A549 treated with CORT108297 at 1 μM for 4 hours (cell line): ENCODE results near the gene AKNAD1. TPM values are rescaled to one million over a fixed set of nuclear protein-coding genes. Genes with fewer than 3 reads are reported as not detected.

ENCODE experiments used
- total RNA-seq: library from RNA; stranded (reverse); fragments of 200-300 nt; extraction: Qiagen RNA extraction; gene quantifications from 5 replicates; pipeline ENCODE4 v1.2.3, GENCODE V29; 2022

AKNAD1 gene, protein sequence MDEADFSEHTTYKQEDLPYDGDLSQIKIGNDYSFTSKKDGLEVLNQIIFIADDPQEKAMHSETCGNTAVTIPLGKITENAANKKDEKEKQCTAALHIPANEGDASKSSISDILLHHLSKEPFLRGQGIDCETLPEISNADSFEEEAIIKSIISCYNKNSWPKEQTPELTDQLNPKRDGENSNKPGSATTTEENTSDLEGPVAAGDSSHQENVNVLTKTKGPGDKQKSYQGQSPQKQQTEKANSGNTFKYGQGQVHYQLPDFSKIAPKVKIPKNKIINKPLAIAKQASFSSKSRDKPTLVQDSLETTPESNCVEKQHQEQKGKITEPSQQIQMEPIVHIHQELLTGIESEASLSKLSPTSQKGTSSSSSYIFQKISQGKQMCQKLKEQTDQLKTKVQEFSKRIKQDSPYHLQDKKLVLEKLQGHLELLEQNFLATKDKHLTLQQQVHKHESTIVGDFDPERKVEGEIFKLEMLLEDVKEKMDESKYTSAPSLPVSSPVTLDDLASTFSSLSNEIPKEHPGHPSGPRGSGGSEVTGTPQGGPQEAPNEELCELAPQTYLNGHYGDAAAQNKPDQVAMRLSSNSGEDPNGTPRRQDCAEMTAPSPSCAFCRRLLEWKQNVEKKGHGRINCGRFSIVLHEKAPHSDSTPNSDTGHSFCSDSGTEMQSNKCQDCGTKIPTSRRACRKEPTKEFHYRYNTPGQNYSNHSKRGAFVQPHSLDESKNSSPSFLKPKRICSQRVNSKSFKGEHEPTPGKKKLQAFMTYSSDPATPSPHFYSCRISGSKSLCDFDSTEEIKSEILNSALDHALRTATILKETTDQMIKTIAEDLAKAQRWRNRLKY
- 0.64 to 1.1 TPM (median 0.77 TPM) in 5 replicates for total RNA-seq

DNA sequence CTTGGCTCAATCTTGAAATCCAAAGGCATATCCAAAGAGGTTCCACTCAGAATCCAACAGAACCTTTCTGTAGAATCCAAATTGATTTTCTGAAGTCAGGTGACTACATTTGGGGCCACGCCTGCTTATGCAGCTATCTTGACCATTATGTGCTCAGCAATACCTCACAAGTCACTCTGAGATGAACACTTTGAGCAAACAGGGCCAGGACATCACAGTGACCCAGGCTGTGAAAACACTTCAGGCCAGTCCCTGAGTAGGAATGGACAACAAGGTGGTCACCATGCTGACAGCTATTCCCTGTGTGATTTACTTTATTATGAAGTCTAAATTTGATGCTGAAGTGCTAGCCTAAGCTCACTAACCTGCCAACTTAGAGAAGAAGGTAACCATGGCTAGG lies at the start of gene AKNAD1:
Gene AKNAD1, minus strand, starts transcription at position 101 of the 400 bp plus-strand sequence. CDS start 4,430 bp downstream, outside the sequence.

Other genes with a start within 250 kb of the AKNAD1 start
- gene HENMT1, start 196.0 kb downstream of the AKNAD1 start, total RNA-seq = 3.6 to 5.2 TPM (median 4.4 TPM) in 5 replicates
- gene PRPF38B, start 164.8 kb downstream of the AKNAD1 start, total RNA-seq = 19.4 to 26.1 TPM (median 21.8 TPM) in 5 replicates
- 0.02 to 0.07 TPM (median 0.05 TPM) in 3 of 5 replicates, not detected in the others for gene FNDC7, start 144.2 kb downstream of the AKNAD1 start, total RNA-seq
- gene STXBP3, start 110.4 kb downstream of the AKNAD1 start, total RNA-seq = 14.1 to 33.6 TPM (median 19.8 TPM) in 5 replicates
- gene GPSM2, start 19.9 kb upstream of the AKNAD1 start, total RNA-seq = 13.6 to 19.4 TPM (median 16.3 TPM) in 5 replicates
- gene CLCC1, start 106.4 kb upstream of the AKNAD1 start, total RNA-seq = 15.0 to 17.5 TPM (median 16.6 TPM) in 5 replicates
- 6.0 to 8.4 TPM (median 7.6 TPM) in 5 replicates for gene WDR47, start 185.0 kb upstream of the AKNAD1 start, total RNA-seq
- gene TAF13, start 218.9 kb upstream of the AKNAD1 start, total RNA-seq = 23.6 to 41.4 TPM (median 29.0 TPM) in 5 replicates
- 8.2 to 9.6 TPM (median 8.7 TPM) in 5 replicates for gene TMEM167B, start 233.7 kb upstream of the AKNAD1 start, total RNA-seq